Measurements from ENCODE around the gene SH2D3C.

GRCh38 chr9:127781806-127782205 is 3.3 kb upstream of the SH2D3C start:
- TF ChIP-seq CTCF (conservative IDR thresholded peaks at IDR 0.05) (no peak), EZH2 (IDR thresholded peaks at IDR 0.05; ENCODE audit: low read depth) (no peak)
